Amygdala (tissue), 56 donors: Measurements from ENCODE around the gene RHEBL1.

Experiments
- DNase-seq, 56 donors: peaks; one replicate each; lab custom pipeline; 2025; lab: John Stamatoyannopoulos, UW

Gene RHEBL1

GRCh38 chr12:49039421-49040363, 30.1 kb downstream of the RHEBL1 start:
- DNase-seq = no peak

- no peak for DNase-seq
Observed at GRCh38 chr12:49038291-49038955, 31.4 kb downstream of the RHEBL1 start.

- no peak for DNase-seq
Observed at GRCh38 chr12:49037947-49038237, 31.9 kb downstream of the RHEBL1 start.

- no peak for DNase-seq
Observed at GRCh38 chr12:49037111-49037946, 32.5 kb downstream of the RHEBL1 start.

- no peak for DNase-seq
Observed at GRCh38 chr12:49036029-49036428, 33.8 kb downstream of the RHEBL1 start.

GRCh38 chr12:49034286-49034622, 35.5 kb downstream of the RHEBL1 start:
- DNase-seq = no peak

GRCh38 chr12:49033611-49034285, 36.0 kb downstream of the RHEBL1 start:
- DNase-seq = peak in 7 of 56 donors; percentile 20 to 44 (median 26)

- DNase-seq = no peak
Observed at GRCh38 chr12:49032679-49033447, 36.9 kb downstream of the RHEBL1 start.

GRCh38 chr12:49032276-49032675, 37.5 kb downstream of the RHEBL1 start:
- no peak for DNase-seq

GRCh38 chr12:49031573-49032161, 38.1 kb downstream of the RHEBL1 start:
- no peak for DNase-seq

- DNase-seq = no peak
Observed at GRCh38 chr12:49030714-49031572, 38.8 kb downstream of the RHEBL1 start.

GRCh38 chr12:49030119-49030518, 39.7 kb downstream of the RHEBL1 start:
- no peak for DNase-seq

GRCh38 chr12:49028666-49029275, 41.0 kb downstream of the RHEBL1 start:
- no peak for DNase-seq

GRCh38 chr12:49027846-49028555, 41.8 kb downstream of the RHEBL1 start:
- DNase-seq = no peak

GRCh38 chr12:49026678-49027480, 42.9 kb downstream of the RHEBL1 start:
- DNase-seq = no peak

- DNase-seq = no peak
Observed at GRCh38 chr12:49026101-49026500, 43.7 kb downstream of the RHEBL1 start.

GRCh38 chr12:49025463-49025862, 44.3 kb downstream of the RHEBL1 start:
- no peak for DNase-seq
